Kidney tubule cell (primary cell): Measurements from ENCODE around the gene MAEA.

Experiments used
- DNase-seq: peaks from one replicate; pipeline ENCODE4 v3.0.0-alpha.2; 2018; ENCODE audit warnings: low spot score

Gene MAEA

DNA sequence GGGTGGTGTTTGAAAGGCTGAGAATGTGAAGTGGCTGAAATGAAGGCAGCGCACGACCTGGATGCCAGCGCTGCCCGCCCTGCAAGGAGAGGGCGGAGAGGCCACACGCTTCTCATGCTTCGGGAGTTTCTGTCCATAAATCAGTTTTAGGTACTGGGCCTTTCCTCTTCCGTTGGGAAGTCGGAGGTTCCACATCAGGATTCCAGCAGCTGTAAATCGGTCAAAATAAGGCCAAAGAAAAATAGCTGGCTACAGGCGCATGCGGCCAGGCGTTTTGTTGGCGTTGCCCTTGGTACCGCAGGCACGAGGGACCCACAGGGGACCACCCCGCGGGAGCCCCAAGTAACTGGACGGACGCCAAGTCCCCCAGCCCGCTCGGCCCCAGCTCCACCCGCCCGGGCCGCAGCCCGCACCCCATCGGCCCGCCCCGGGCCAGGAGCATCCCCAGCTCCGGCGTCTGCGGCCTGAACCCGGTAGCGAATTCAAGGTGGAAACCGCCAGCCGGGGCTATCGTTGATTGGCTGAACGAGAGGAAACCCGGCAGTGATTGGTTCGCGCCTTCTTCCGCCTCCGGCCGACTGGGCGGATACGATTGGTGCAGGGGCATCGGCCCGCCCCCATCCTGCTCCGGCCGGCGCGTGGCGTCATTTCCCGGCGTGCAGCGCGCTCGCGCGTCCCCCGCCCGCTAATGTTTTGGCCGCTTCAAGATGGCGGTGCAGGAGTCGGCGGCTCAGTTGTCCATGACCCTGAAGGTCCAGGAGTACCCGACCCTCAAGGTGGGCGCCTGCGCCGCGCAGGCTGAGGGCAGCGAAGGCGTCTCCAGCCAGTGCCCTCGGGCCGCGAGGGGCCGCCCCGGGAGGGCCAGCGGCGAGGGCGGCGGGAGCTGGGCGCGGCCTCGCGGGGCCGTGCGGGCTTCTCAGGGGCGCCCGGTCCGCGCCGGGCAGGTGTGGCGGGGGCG is at the start of gene MAEA:
Gene MAEA, plus strand, starts transcription at position 685 of the 958 bp plus-strand sequence. Its CDS starts 23 bp downstream, at position 708.
- DNase-seq: peak; percentile 97

DNA sequence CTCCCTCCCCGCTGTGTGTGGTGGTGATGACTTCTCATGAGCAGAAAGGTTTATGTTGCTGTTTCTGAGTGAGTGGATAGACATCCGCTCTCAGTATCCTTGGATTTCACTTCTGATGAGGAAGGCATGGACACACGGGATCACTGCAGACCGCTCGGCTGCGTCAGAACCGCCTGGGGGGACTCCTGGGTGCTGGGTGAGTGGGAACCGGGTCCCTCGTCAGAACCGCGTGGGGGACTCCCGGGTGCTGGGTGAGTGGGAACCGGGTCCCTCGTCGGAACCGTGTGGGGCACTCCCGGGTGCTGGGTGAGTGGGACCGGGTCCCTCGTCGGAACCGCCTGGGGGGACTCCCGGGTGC is 49.8 kb upstream of the MAEA start:
- DNase-seq: no peak

DNA sequence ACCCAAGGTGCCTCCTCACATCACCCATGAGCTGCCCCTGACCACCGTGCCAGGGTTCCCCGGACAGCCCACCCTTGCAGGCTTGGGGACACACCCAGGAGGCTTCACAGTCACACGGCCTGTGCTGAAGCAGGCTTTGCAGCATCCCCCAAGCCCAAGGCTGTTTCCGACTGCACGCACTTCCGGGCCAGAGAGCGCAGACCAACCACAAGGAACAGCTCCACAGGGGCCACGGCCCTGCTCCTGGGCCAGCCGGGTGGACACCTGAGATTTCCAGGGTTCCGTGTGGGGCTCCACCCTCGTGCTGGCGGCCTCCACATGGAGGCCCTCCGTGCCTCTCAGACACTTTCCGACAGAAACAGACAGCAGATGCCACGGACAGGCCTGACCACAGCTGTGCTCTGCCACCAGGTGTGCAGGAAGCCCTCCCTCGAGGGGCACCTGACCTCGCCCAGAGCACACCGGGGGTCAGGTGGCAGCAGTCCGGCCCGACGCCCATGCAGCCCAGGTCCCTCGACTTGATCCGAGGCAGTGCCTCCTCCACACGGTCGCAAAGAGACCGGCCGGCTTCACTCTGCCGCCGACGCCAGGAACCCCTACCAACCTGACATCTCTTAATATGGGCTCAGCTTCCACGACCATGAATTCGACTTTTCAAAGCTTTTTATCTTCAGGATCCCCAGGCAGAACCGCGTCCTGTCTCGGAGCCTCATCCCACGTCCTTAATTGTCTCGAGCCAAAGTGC is 48.8 kb upstream of the MAEA start:
- DNase-seq: no peak

DNA sequence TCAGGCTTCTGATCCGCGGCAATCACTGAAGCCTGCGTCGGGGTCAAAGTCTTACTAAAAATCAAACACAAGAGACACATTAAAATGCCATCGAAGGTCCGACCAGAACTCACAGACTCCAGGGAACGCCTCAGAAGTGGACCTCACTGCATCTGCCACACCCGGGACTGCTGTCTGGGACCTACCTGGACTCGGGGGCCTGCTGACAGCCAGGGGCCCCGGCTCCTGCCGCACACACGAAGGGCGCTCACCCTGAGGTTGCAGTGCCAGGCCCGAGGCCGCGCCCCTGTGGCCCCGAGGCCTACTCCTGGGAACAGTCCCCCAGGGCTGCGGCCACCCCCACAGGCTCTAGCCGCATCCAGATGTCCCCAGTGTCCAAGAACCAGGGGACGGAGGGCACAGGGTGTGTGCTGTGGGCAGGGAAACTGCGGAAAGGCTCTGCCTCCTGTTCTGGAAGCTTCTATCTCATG is 48.2 kb upstream of the MAEA start:
- no peak for DNase-seq

DNA sequence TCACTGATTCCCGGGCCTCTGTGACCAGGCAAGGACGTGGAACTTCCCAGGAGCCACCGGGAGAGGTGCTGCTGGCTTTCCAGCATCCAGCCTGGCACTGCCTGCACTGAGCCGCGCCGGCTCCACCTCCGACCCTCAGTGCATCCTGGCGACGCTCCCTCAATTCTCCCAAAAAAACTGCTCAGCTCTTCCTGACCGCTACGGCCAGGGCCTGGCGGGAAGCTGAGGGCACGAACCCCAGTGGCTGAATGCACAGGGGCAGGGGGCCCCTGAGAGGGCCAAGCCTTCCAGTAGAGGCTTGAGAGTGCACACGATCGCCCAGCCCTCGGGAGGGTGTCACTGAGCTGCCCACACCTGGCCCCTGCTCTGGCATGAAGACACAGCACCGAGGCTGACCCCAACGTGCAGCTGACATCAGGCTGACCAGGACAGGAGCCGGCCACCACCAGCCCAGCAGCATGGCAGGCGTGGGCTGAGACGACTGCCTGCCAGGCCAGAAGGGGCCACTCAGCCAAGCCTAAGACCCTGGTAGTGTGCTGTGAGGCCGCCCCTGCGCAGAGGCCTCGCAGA is 47.7 kb upstream of the MAEA start:
- no peak for DNase-seq

DNA sequence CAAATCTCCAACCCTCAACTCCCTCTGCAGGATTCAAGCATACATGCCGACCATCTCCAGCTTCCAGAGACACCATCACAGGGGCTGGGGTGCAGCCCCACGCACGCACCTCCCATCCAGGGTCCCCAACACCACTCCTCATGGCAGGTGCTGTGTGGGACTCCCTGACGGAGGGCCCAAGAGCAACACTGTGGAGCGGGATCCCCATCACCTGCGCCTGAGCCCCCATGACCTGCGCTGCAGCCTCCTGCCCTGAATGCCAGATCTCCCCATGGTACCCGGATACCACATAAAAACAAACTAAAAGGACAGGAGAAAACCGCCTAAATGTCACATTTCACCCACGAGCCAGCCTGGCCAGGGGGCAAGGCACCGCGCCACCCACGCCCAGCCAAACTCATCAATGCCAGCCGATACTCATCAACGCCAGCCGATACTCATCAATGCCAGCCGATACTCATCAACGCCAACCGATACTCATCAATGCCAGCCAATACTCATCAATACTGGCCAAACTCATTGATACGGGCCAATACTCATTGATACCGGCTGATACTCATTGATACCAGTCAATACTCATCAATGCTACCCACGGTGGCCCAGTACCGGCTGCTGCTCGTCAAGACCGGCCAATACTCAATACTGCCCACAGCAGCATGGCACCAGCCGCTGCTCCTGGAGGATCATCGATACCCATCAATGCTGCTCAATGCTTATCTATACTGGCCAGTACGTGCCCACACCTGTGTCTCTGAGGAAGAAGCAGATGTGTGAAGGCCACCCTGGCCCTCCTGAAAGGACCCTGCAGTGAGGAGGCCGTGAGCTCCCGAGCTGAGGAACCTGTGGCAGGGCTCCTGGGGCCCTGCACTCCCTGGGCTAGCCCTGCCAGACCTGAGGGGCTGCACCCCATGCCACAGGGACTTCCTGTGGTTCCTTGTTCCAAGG is 46.9 kb upstream of the MAEA start:
- DNase-seq: no peak

DNA sequence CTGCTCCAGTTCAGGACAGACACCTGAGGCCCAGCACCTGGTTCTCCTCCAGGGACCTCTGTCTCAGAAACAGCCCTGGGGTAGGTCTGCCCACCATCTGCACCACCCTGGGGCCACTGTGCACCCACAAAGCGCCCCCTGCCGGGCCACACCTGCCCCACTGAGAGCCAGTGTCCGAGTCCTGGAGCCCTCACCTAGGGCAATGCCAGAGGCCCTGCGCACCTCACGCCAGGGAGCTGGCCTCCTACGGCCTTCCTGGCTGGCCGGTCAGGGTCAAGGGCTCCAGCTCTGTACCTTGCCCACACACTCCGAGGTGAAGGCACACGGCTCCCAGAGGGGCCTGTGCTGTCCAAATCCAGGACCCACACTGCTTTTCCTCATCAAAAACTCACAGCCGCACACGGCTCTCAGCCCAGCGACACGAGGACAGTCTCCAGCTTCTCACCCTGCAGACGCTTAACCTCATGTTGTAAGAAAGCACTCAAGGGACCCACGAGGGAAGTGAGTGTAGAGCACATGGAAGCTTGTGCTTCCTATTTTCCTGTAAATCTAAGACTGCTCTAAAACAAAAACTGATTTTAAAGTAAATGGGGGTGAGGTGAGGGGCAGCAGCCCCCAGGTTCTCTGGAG is 46.1 kb upstream of the MAEA start:
- no peak for DNase-seq

DNA sequence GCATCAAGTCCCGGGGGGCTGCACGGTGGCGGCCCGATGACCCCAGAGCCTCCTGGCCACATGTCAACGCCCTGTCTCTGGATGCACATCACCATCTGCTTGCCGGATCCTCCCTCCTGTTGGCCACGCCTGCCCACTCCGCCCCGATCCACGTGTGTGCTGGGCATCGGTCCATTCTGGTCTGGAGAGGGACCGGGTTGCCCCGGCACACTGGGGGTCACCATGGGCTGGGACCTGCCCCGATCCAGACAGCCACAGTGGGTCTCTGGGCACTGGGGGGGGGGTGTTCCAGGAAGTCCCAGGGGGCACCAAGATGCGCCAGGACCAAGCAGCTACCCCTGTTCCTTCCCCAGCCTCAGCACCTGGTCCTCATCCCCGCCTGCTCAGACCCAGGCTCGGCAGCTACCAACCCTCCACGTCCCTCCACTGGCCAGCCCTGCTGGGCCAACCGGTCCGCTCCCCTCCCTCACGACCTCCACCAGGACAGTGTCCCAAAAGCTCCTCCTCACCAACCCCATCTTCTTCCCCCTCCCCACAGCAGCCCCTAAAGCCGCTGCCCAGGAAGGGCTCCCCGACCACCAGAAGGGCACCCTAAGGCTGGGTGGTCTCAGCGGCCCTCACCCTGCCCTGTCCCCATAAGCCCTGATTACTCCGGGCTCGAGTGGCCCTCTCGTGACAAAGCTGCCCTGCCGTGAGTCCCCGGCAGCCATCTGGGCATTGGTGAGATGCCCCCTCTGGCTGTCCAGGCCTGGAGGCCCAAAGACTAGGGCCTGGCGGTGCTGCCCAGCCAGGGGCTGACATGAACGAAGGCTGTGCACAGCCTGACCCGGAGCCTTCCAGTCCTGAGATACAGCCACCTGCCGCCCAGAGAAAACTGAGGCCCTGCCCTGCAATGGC is 45.4 kb upstream of the MAEA start:
- DNase-seq: no peak

DNA sequence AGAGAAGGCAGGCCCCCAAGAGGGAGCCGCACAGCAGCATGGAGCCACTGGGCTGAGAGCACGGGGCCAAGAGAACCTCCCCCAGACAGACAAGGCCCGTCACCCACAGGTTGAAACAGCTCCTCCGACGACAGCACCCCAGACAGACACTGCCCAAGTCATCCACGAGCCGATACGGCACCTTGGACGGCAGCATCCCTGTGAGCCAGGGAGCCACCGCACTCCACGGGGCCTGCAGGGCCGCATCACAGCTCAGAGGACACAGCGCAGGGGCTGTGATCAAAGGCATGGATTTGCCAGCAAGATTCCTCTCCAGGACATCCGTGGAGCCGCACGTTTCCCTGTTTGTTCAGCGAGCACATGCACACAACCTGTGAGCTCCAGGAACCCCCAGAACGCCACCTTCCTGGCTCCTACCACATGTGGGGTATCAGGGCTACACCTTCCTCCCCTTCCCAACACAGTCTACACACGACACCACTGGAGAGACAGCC is 44.7 kb upstream of the MAEA start:
- DNase-seq: no peak

DNA sequence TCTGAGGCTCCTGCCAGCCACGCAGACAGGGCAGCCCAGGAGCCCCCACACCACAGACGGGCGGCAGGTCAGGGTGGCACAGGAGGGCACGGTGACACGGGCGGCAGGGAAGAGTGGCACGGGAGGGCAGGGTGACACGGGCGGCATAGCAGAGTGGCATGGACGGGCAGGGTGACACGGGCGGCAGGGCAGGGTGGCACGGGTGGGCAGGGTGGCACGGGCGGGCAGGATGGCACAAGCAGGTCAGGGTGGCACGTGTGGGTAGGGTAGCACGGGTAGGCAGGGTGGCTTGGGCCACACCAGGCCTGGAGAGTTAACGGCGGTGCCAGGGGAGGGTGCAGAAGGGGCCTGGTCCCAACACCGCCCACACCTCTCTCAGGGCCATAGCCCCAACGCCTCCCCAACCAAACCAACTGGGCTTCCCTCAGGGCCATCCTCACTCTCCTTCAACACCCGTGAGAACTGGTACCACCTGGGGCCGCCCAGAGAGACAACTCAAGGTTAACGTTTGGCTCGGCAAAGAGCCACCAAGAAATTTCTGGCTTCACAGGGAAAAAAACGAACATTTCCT is 44.1 kb upstream of the MAEA start:
- no peak for DNase-seq

DNA sequence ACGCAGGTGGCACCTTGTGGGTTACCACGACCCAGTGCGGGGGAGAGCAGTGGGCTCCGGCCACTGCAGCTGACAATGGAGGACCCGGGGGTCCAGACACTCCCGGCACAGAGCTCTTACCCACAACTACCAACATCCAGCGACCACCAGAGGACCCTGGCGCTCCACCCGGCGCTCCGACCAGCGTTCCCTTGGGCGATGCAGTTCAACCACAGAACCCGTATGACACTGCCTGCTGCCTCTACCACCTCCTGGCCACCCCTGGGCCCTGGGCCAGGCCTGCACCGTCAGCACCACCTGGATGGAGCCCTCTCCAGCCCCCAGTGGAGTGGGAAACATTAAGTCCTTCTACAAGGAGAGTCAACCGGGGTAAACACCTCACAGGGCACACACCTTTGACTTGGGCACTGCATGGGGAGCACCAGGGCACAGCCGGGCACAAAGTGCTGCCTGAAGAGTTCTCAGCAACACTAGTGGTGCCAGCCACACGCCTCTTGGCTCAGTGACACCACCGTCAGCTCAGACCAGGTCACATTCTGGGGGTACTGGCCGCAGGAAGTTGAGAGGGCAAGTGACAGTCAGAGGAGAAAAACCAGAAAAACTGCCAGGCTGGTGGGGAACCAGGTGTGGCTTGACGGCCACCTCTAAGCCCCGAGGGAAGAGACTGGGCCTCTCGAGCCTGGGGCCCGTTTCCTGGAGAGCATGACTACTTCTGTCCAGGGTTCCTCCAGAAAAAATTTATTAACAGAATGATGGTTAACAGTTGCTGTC is 43.4 kb upstream of the MAEA start:
- peak; percentile 35 for DNase-seq

DNA sequence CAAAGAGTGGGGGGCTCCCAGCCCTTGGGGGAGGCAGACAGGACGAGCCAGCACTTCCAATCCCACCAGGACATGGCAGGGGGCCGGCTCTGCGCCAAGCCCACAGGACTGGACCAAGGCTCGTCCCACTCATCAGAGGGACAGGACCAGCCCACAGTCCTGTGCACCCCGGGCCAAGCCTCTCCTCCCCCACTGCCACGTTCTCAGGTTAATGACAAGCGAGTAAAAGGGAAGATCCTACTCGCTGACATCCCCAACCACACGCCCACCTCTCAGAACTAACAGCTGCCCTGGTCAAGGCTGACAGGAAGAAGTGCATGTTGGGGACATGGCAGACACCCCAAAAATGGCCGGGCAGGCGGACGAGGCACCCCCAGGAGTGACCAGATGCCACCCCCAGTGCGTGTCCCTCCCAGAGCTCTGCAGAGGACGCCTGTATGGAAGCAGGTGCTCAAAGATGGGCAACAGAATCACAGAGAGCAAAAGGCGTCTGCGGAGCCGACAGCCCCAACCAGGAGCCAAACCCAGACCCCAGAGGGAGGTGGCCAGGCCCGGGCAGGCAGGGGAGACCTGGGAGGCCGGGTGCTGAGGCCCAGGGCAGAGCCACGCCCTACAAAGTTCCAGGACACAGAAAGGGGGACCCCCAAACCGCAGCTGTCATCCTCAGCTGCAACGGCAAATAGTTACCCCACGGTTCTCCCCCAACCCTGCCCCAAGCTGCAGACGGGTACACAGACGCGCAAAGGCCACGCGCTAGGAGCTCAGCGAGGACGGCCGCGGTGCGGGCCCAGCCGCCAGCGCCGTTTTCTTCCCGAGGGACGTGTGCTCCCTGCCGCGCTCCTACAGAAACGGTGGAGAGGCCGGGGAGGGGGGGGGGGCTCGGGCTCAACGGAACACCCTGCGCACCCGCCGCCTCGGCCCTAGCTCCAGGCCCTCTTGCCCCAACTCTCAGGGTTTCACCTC is 42.5 kb upstream of the MAEA start:
- DNase-seq: peak; percentile 14

DNA sequence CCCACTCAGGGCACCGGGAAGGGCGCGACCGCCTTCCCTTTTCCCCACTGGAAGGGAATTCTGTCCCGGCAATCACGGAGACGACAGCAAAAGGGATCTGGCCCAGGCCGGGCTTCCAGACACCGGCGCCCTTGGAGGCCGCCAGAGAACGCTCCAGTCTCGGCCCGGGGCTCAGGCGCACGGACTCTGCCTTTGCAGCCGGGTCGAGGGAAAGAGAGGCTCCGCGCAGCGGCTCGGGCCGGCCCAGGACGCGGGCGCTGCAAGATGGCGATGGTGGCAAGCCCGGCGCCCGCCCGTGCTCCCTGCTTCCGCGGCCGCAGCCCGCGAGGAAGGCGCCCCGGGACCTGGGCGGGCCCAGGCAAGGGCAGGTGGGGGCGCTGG is 41.8 kb upstream of the MAEA start:
- DNase-seq: no peak

DNA sequence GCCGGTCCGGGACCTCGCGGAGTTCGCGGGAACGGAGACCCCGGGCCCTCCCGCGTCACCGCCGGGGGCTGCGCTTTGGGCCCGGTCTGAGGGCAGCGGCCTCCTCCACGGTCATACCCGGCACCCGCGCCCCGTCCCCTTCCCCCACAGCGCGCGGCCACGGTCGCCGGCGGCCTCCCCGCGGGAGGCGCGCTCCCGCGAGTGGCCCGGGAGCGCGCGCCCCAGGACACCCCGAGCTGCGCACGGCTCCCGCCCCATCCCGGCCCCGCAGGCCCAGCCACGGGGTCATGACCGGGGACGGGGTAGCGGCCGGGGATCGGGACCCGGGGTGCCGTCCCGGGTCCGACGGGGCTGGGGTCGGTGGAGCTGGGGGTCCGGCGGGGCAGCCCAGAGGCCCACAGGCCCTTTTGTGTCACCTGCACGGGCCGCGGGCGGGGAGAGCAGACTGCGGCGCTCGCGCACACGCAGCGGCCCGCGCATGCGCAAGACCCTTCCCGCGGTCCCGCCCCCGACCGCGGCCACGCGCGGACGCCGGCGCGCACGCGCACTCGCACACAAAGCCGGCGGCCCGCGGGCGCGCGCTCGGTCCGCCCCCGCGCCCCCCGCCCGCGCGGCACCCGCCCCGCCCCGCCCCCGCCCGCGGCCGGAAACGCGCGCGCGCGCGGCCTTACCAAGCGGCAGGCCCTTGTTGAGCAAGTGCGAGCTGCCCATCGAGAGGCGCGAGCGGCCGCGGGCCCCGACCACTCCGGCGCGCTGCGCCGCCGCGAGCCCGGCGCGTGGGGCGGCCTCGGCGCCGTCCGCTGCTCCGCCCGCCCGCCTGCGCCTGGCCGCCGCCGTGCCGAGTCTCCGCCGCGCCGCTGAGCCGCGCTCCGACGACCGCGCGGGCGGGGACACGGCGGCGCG is 41.2 kb upstream of the MAEA start, which contains the start of gene CTBP1:
Gene CTBP1, minus strand, starts transcription at position 886 of the 903 bp plus-strand sequence. CDS start 7,799 bp downstream, outside the sequence.
- DNase-seq: peak; percentile 90

DNA sequence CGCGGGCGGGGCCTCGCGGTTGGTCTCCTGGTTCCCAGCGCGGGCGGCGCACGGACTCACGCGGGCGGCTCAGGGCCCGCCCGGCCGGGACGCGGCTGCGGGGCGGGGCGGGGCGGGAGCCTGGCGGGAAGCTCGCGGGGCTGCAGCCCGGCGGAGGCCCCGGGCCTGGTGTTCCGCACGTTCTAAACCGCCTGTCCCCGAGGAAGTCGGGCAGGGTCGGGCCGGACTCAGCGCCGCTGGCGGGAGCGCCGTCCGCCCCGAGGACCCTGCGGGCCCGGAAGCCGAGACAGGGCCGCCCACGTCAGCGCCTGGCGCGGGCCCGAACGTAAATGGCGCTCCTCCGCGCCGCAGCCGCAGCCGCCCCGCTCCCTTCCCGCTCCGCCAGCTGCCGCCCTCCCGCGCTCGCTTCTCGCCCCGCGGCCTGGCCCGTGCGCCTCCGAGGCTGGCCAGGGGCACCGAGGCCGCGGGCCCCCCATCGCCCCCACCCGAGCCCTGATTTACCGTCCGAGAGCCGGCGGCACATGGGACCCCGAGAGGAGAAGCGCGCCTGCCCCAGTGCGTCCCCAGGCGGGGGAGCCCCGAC is 40.5 kb upstream of the MAEA start:
- DNase-seq: peak; percentile 90
